Esophagus squamous epithelium (tissue), 4 donors: ENCODE data around the gene TBXAS1.

Experiments used
- CTCF ChIP-seq, 6 experiments: fragments of 450-650 bp in 4 of 6; fragments of 200-600 bp in 2 of 6; sonication (generic) in 2 of 6; IDR thresholded peaks; one replicate each; pipeline ENCODE4 v1.5.1; 2016 to 2019; ENCODE audit warnings: antibody characterized with exemption in 6 of 6, mild to moderate bottlenecking in 4 of 6, moderate library complexity in 4 of 6
- POLR2A ChIP-seq, 4 donors: fragments of 450-650 bp; IDR thresholded peaks; one replicate each; pipeline ENCODE4 v1.6.1; 2017; ENCODE audit warnings: antibody characterized with exemption in 4 of 4, mild to moderate bottlenecking in 4 of 4, moderate library complexity in 3 of 4

GRCh38 chr7:139846297-139846696, 17.2 kb downstream of the TBXAS1 start:
- TF ChIP-seq CTCF (IDR thresholded peaks at IDR 0.05) (no peak), POLR2A (IDR thresholded peaks at IDR 0.05) (no peak)
